ENCODE results near the gene LCE1D.

Gene LCE1D

DNA sequence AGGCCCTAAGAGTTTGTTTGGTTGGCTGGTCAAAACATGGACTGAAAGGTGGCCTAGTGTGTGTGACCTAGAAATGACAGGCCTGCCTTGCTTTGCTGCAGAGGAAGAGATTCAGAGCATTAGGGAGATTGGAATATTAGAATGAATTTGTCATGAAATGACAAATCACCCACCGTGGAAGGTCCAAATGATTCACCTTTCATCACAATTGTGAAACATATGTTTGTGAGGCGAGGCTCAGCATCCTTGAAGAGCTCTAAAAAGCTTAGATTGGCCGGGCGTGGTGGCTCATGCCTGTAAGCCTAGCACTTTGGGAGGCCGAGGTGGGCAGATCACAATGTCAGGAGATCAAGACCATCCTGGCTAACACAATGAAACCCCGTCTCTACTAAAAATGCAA, 20.8 kb downstream of the LCE1D start:
- DNase-seq (ENCODE audit: low read depth), result no peak

DNA sequence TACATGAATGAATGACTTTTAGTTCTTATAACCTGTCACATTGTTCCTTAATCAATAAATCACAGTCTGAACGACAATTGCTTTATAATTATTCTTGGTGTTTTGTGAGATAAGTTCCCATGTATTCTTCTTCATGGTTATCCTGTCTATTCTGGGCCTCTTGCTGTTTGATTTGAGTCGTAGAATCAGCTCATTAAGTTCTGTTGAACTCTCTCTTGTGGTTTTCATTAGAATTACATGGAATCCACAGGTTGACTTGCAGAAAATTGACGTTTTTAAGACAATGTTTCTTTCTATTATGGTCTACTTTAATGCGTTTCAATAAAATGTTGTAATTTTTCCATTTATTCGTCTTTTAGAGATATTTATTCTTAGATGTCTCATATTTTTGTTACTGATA, 26.8 kb downstream of the LCE1D start:
- DNase-seq (ENCODE audit: low read depth), result no peak

- DNase-seq (ENCODE audit: low read depth), result no peak
These were observed 28.4 kb downstream of the LCE1D start for GRCh38 chr1:152824964-152825363.

DNA sequence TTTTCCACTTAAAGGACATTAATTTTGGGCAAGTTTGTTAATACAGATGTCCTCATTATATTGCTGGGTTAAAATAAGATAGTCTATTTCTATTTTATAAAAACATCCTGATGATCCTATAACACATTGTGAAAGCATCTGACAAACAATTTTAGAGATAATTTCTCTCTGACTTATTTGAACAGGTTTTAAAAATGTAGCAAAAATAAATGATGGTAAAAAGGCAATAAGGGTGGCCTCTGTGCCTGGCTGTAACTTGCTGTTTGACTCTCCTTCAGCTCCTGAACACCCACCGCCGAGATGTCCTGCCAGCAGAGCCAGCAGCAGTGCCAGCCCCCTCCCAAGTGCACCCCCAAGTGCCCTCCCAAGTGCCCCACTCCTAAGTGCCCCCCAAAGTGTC, 30.7 kb downstream of the LCE1D start, which contains the start of gene LCE1A:
Gene LCE1A (plus strand): TSS at position 301 of the 400 bp plus-strand sequence. CDS start 0 bp downstream, at position 301.
- DNase-seq (ENCODE audit: low read depth), result no peak

GRCh38 chr1:152836870-152837269, 40.3 kb downstream of the LCE1D start:
- no peak for DNase-seq (ENCODE audit: low read depth)

DNA sequence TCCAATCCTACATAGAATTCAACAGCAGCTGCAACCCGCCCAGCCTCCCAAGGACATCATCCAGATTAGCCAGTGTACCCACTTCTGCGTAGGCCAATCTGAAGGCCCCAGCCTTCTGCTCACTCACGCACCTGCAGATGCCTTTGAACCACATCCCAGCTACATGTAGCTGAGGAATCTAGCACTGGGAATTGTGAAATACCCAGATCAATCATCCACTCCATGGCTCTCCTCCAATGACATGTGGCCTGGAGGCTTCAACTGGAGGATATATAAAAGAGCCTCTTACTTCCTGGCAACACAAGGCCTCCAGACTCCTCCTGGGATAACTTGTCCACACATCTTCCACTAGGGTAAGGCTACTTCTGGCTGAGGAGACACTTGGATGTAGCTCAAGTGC, 46.0 kb downstream of the LCE1D start, which contains the start of gene LCE6A:
Gene LCE6A (plus strand): TSS at position 301 of the 400 bp plus-strand sequence. CDS start 665 bp downstream, outside the sequence.
- no peak for DNase-seq (ENCODE audit: low read depth)

Measured in stimulated activated CD4-positive, alpha-beta T cell treated with anti-CD3 and anti-CD28 coated beads, Interleukin-2, amount 100 ng/mL, for 4 hours (primary cell).